Peyer's patch (tissue), 4 donors: ENCODE measurements around the gene ANO2.

Source experiments
- CTCF ChIP-seq, 6 experiments: fragments of 450-650 bp in 4 of 6; fragments of 200-600 bp in 2 of 6; sonication (generic) in 1 of 6; IDR thresholded peaks; one replicate each; pipeline ENCODE4 v1.5.1; 2017 to 2019; ENCODE audit warnings: antibody characterized with exemption in 6 of 6, mild to moderate bottlenecking in 3 of 6, moderate library complexity in 1 of 6
- POLR2A ChIP-seq, 2 donors: fragments of 450-650 bp; IDR thresholded peaks; one replicate each; pipeline ENCODE4 v1.5.1; 2017; ENCODE audit warnings: antibody characterized with exemption in 2 of 2, mild to moderate bottlenecking in 2 of 2, moderate library complexity in 2 of 2

GRCh38 chr12:5546616-5547015, 398.4 kb downstream of the ANO2 start:
- TF ChIP-seq CTCF (IDR thresholded peaks at IDR 0.05): no peak
- no peak for TF ChIP-seq POLR2A (IDR thresholded peaks at IDR 0.05)
